HG02884 (cell line): Measurements from ENCODE around the gene PTTG1IP.

ENCODE experiments used
- ATAC-seq: cut with Tn5 transposase; IDR thresholded peaks from one replicate; pipeline ENCODE4 v1.9.1; 2021; ENCODE audit warnings: mild to moderate bottlenecking, moderate library complexity; ENCODE audit not compliant: unreplicated experiment

PTTG1IP gene

DNA sequence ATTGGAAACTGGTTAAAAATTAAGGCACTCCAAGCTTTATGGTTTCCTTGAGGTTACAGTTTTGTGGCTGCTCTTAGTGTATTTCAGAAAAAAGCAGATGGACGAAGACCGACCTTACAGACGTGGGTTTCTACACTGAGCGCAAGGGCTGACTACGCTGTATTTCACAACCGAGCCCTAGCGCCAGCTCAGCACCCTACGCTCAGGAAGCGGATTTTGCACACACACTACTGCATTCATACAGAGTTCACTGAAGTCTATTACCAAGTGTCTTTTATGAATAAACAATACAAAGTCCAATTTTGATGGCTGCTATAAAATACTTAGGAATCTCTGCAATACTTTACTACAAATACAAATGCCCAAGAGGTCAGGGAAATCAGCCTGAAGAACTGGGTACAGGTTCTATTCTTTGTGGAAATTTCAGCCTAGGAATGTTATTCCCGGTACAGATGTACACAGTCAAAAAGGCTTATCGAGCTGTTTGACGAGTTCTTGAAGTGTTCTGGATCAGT lies 23.8 kb downstream of the PTTG1IP start:
- no peak for ATAC-seq

DNA sequence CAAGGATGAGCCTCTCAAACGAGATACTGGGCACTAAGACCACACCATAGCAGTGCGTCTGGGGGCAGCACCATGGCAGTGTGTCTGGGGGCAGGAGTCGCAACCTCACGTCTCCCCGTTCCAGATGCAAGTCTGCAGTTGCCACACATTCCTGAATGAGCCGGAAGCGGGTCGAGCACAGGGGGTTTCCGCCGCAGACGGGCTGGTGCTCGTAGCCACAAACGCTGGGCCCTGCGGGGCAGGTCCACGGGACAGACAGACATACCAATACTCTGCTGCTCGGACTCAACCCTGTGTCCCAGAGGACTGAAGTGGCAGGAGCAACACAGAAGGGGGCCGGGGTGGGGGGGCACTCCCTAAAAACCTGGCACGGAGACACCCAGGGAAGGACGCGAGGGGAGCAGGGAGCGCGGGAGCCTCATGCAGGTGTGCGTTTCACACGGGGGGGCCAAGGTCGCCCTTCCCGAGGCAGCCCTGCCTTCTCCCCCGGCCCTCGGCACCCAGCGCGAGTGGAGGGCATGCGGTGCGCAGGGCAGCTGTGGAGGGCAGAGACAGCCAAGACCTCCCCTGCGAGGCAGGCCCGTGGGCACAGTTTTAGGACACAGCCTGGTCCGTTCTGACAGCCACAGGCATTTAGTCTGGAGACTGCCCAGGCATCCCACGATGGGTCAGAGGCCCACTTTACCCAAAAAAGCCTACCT lies 24.5 kb downstream of the PTTG1IP start:
- no peak for ATAC-seq

GRCh38 chr21:44847261-44848056 lies 26.0 kb downstream of the PTTG1IP start:
- no peak for ATAC-seq

DNA sequence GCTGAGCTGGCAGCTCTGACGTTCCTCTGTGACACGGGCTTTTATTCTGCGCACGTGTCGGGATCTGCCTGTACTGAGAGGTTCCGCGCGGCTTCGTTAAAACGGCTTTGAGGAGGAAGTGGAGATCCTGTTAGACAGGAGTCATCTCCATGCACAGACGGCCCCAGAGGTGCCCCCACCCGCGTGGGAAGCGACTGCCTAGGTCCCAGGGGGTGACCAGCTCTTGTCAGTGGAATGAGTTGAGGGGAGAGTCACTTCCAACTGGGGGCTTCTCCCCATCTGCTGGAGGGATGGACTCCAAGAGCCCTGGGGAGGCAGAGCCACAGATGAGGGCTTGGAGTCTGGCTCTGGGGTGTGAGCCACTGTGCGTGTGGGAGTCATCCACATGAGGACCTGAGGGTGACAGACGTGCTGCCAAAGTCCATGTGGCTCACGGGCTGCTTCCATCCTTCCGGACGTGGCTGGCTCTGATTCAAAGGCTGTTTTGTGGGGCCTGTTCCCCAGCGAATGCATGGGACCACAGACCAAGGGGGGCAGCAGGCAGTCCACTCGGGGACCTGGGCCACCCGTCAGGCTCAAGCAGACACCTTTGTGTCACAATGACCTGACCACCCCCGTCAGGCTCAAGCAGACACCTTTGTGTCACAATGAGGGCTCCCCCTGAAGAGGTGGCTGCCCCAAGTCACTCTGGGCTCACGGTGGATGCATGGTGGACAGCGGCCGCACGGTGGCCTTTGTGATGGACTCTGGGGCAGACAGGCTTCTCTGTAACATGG lies 26.8 kb downstream of the PTTG1IP start:
- ATAC-seq, result no peak

DNA sequence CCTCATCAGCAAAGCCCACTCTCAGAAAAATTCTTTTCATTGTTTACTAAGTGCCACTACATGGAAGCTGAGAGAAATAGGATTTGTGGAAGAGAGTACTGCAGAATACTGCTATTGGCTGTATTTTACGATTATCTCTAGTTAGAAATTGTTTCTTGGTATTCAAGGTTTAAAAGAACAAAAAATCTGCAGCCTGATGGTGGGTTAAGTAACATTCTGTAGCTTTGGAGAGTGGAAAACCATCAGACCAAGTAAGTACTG lies 27.3 kb downstream of the PTTG1IP start:
- ATAC-seq, result no peak

DNA sequence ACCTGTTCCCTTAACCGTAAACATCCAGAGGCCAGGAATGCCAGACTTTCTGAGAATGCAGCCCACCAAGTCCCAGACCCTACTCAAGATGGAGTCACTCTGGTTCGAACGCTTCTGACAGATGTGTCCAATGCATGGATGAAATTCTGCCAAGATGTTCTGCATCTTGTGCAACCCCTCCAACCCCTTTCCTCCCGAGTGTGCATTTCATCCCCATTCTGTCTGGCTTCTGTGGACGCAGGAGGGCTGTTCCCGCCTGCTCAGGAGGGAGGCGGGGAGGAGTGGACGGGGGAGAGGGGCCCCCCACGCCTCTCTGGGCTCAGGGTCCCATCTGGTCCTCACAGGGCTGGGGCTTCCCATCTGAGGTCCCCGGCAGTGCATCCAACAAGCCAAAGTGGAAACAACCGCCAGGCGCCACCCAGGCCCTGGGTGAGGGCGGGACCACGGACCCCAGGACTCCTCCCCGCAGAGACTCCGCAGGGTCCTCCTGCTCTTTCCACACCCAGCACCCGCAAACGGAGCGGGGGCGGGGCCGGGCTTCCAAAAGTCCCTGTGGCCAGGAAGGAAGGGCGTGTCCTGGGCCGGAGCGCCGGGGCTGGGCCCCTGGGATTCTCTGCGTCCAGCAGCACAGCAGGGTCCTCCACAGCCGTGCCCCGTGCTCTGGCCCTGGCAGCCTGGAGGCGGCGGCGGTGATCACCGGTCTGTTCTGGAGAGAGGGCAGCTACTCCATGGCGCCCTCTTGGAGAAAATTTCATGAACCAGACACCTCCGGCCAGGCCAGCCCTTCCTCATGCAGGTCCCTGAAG lies 27.9 kb downstream of the PTTG1IP start:
- ATAC-seq, result no peak

DNA sequence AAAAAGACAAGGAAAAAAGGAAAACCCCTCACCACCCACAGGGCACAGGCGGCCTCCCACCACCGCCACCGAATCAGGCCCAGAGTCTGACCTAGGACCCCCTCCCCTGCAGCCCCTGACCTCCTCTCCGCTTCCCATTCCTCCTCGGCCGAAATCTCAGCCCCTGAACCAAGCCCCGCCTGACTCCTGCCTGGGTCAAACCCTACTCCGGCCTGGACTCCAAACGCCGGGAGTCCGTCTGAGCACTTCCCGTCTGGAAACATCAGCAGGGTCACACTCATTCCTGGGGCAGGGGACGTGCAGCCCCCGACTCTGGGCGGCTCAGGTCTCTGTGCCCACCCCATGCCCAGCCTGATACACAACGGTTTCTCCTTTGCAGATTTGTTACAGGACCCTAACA lies 29.2 kb downstream of the PTTG1IP start:
- ATAC-seq, result no peak

GRCh38 chr21:44842721-44843445 lies 30.6 kb downstream of the PTTG1IP start:
- ATAC-seq, result no peak

DNA sequence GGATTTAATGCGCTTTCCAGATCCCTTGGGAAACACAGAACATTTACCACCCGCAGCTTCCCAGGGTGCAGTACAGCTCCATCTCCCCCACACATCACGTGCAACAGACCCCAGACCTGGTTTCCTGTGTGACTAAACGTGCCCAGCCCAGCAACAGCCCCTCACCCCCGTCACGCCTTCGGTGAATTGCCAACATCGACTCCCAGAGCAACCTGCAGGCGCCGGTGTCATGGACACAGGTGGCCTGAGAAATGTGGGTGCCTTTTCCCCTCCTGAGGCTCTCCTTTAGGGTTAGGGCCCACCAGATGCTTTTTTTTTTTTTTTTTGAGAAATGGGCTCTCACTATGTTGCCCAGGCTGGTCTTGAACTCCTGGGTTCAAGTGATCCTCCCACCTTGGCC lies 31.4 kb downstream of the PTTG1IP start:
- no peak for ATAC-seq

DNA sequence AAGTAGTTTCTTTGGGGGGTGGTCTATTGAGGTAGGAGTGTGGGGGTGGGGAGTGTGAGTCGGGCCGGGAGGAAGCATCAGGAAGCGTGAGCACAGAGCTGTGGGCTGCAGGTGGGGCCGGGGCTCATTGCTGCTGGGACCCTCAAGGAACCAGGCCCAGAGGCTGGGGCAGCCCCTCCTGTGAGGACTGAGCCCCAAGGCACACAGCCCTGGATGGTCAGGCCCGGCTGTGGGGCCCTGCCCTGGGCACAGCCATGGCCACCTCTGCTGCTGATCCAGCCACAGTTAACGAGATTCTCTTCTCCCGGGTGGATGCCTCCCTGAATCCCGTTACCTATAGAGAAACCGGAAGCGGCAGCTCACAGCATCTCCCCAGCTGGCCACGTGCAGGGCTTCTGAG lies 32.7 kb downstream of the PTTG1IP start:
- no peak for ATAC-seq

- no peak for ATAC-seq
These were observed 34.5 kb downstream of the PTTG1IP start for GRCh38 chr21:44838951-44839350.

DNA sequence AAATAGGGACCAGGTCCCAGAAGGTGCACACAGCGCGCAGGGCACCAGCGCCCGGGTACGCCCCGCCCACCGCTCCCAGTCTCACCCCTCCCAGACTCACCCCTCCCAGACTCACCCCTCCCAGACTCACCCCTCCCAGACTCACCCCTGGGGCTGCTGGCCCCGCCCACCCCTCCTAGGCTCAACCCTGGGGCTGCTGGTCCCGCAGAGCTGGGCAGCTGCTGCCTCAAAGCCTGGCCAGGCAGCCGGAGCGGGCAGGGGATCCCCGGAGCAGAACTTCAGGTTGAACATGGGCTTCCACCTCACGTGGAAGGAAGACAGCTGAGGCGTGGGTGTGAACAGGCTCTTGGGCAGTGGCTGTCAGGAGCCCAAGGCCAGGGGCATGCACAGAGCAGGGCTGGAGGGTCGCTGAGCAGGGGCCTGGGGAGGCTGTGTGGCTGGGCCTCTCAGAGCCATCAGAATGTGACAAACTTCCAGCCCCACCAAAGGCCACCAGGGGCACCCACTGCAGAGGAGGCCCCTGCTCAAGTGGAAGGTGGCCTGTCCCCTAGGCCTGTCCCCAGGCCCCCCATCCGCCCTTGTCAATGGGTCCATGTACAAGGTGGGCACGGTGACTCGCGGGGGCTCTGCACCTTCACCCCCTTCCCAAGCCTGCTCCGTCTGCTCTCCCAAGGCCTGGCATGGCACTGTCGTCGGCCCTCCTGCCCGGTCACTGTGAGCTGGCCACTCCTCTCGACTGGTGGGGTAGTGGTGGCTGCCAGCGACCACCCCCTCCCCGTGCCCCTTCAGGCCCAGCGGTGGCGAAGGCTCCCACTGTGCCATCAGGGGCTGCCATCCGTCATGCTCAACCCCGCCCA lies 35.2 kb downstream of the PTTG1IP start:
- ATAC-seq, result no peak

- no peak for ATAC-seq
These were observed 36.0 kb downstream of the PTTG1IP start for GRCh38 chr21:44837537-44837936.

GRCh38 chr21:44836666-44837471 lies 36.6 kb downstream of the PTTG1IP start:
- no peak for ATAC-seq

DNA sequence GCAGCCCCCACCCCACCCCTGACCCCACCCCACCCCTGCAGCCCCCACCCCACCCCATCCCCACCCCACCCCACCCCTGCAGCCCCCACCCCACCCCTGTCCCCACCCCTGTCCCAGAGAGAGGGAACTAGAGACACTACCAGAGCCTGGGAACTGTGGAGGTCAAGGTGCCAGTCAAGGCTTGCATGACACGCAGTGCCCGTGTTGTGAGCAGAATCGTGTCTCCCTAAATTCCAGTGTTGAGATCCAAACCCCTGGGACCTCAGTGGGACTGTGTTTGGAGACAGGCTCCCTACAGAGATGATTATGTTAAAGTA lies 37.2 kb downstream of the PTTG1IP start:
- no peak for ATAC-seq

GRCh38 chr21:44835647-44835973 lies 37.9 kb downstream of the PTTG1IP start:
- no peak for ATAC-seq

- ATAC-seq, result no peak
These were observed 38.4 kb downstream of the PTTG1IP start for GRCh38 chr21:44834951-44835646.

GRCh38 chr21:44834231-44834950 lies 39.1 kb downstream of the PTTG1IP start:
- ATAC-seq, result no peak
